Measurements from ENCODE around the gene TMTC4.
"Not testable (repeated sequence)": the region's sequence is repeated elsewhere in the genome, so short reads cannot be mapped to it uniquely, and the experiment has no call there.

Gene TMTC4

DNA sequence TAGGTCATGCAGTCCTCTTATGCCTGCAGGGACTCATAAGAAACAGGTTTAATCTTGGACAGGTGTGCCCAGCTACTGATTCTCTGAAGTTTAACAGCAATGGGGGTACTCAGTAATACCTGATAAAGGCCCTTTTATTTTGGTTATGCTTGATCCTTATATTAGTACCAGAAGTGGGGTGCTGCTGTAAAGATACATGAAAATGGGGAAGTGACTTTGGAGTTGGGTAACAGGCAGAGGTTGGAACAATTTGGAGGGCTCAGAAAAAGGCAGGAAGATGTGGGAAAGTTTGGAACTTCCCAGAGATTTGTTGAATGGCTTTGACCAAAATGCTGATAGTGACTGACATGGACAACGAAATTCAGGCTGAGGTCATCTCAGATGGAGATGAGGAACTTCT, 14.6 kb upstream of the TMTC4 start:
- Histone ChIP-seq H3K4me1 (ENCODE audit: control insufficient read depth, insufficient read depth, low read length) (no peaks in the 10 kb centered on the region), H3K9me3 (ENCODE audit: control insufficient read depth, low read length) (peaks cover 2% of the 10 kb centered on the region), H3K36me3 (ENCODE audit: control insufficient read depth, insufficient read depth, low read length) (no peaks in the 10 kb centered on the region), H3K27ac (ENCODE audit: insufficient read depth, low read depth, low read length, poor library complexity, severe bottlenecking) (no peak overlapping the region), H3K27me3 (ENCODE audit: control insufficient read depth, insufficient read depth, low read length, poor library complexity, severe bottlenecking) (no peaks in the 10 kb centered on the region), H3K4me3 (ENCODE audit: insufficient read depth, low read depth, low read length) (no peak overlapping the region)
- 88 to 96% methylated on average over 1 of the region's 1 CpG for WGBS, 2 experiments

DNA sequence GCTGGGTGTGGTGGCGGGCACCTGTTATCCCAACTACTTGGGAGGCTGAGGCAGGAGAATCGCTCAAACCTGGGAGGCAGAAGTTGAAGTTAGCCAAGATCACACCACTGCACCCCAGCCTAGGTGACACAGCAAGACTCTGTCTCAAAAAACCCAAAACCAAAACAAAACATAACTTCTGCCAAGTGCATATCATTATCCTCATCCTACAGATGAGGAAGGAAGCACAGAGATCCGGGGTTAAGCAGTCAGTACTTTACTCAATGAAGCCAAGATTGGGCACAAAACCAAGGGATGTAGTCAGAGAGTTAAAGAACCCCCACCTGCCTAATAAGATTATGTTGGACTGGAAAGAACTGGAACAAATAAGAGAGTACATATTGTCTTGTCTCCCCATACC, 5.5 kb upstream of the TMTC4 start:
- H3K4me3 ChIP-seq (ENCODE audit: insufficient read depth, low read depth, low read length), result no peak overlapping the region
- H3K27ac ChIP-seq (ENCODE audit: insufficient read depth, low read depth, low read length, poor library complexity, severe bottlenecking), result no peak overlapping the region
- 92 to 94% methylated on average over 3 of the region's 3 CpGs for WGBS, 2 experiments
- no peaks in the 10 kb centered on the region for H3K9me3 ChIP-seq (ENCODE audit: control insufficient read depth, low read length)
- no peaks in the 10 kb centered on the region for H3K36me3 ChIP-seq (ENCODE audit: control insufficient read depth, insufficient read depth, low read length)
- peaks cover 18% of the 10 kb centered on the region for H3K27me3 ChIP-seq (ENCODE audit: control insufficient read depth, insufficient read depth, low read length, poor library complexity, severe bottlenecking)
- H3K4me1 ChIP-seq (ENCODE audit: control insufficient read depth, insufficient read depth, low read length), result no peaks in the 10 kb centered on the region

DNA sequence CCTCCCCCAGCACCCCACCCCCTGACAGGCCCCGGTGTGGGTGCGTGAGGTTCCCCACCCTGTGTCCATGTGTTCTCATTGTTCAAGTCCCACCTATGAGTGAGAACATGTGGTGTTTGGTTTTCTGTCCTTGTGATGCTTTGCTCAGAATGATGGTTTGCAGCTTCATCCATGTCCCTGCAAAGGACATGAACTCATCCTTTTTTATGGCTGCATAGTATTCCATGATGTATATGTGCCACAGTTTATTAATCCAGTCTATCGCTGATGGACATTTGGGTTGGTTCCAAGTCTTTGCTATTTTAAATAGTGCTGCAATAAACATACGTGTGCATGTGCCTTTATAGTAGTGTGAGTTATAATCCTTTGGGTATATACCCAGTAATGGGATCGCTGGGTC, 2.5 kb upstream of the TMTC4 start:
- H3K9me3 ChIP-seq (ENCODE audit: control insufficient read depth, low read length); H3K4me3 ChIP-seq (ENCODE audit: insufficient read depth, low read depth, low read length); H3K36me3 ChIP-seq (ENCODE audit: control insufficient read depth, insufficient read depth, low read length); H3K27ac ChIP-seq (ENCODE audit: insufficient read depth, low read depth, low read length, poor library complexity, severe bottlenecking): not testable (repeated sequence)
- Histone ChIP-seq H3K4me1 (ENCODE audit: control insufficient read depth, insufficient read depth, low read length) (peaks cover 13% of the 10 kb centered on the region), H3K27me3 (ENCODE audit: control insufficient read depth, insufficient read depth, low read length, poor library complexity, severe bottlenecking) (peaks cover 18% of the 10 kb centered on the region)
- WGBS, 2 experiments, result 94% methylated on average over 4 to 5 of the region's 5 CpGs

DNA sequence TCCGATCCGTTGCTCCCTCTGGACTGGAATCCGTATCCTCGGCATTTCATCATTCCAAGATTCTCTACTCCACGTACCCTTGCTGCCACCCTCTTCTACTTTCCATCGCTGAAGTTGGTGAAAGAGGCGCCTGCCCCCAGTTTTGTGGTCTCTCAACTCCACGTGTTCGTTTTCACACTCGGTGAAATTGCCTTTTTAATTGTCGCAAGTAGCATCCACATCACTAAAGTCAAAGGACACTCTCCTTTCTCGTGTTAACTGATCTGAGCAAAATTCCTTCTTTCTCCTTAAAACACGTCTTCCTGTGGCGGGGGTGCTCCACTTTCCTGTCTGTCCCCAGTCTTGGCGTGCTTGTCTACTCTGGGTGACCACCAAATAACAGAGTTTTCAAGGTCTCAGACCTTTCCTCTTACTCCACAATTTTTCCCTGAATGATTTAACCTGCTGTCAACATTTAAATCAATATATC, 1.1 kb upstream of the TMTC4 start:
- Histone ChIP-seq H3K27ac (ENCODE audit: insufficient read depth, low read depth, low read length, poor library complexity, severe bottlenecking) (no peak overlapping the region), H3K4me1 (ENCODE audit: control insufficient read depth, insufficient read depth, low read length) (peaks cover 13% of the 10 kb centered on the region)
- 17 to 18% methylated on average over 15 of the region's 15 CpGs for whole genome bisulfite sequencing, 2 experiments

DNA sequence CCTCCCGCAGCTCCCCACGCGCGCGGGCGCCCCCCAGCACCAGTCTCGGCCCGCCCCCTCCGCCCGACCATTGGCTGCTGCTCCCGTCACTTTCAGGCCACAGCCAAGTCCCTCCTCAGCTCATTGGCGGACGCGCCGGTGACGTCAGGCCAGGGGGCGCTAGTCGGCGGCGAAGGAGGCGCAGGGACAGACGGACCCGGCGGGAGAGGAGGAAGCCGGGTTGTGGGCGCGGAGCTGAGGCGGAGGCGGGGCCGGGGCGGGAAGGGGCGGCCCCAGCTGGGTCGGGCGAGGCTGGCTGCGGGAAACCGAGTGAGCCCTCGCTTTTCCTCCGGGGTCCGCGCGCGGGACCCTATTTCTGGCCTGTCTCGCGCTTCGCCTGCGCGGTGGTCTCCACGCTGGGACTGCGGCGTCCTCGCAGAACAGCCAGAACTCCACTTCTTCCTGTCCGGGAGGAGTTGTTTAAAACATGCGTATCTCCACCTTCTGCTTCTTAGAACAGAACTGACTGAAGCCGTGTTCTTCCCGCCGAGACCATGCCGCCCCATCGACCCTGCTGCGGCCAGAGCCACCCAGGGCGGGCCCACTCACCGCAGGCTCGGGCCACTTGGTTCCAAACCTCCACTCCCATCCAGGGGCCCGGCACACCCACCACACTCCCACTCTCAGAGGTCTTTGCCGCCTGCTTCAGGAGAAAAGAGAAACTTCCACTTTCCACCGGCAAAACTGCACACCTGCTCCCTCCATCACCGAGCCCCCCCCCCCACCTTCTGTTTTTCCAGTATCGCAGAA, 471 bp upstream of the TMTC4 start:
- peak overlapping the region; percentile 72 for H3K27ac ChIP-seq (ENCODE audit: insufficient read depth, low read depth, low read length, poor library complexity, severe bottlenecking)
- peaks cover 13% of the 10 kb centered on the region for H3K4me1 ChIP-seq (ENCODE audit: control insufficient read depth, insufficient read depth, low read length)
- no peaks in the 10 kb centered on the region for H3K9me3 ChIP-seq (ENCODE audit: control insufficient read depth, low read length)
- no peaks in the 10 kb centered on the region for H3K36me3 ChIP-seq (ENCODE audit: control insufficient read depth, insufficient read depth, low read length)
- 0 to 1% methylated on average over 67 of the region's 67 CpGs for WGBS, 2 experiments
- peak overlapping the region; percentile 71 for H3K4me3 ChIP-seq (ENCODE audit: insufficient read depth, low read depth, low read length)
- H3K27me3 ChIP-seq (ENCODE audit: control insufficient read depth, insufficient read depth, low read length, poor library complexity, severe bottlenecking), result peaks cover 18% of the 10 kb centered on the region

More for the DNA sequence above, 1.1 kb upstream of the TMTC4 start:
- no peaks in the 10 kb centered on the region for H3K36me3 ChIP-seq (ENCODE audit: control insufficient read depth, insufficient read depth, low read length)
- H3K27me3 ChIP-seq (ENCODE audit: control insufficient read depth, insufficient read depth, low read length, poor library complexity, severe bottlenecking), result peaks cover 18% of the 10 kb centered on the region
- peak overlapping the region; percentile 71 for H3K4me3 ChIP-seq (ENCODE audit: insufficient read depth, low read depth, low read length)
- H3K9me3 ChIP-seq (ENCODE audit: control insufficient read depth, low read length), result no peaks in the 10 kb centered on the region

DNA sequence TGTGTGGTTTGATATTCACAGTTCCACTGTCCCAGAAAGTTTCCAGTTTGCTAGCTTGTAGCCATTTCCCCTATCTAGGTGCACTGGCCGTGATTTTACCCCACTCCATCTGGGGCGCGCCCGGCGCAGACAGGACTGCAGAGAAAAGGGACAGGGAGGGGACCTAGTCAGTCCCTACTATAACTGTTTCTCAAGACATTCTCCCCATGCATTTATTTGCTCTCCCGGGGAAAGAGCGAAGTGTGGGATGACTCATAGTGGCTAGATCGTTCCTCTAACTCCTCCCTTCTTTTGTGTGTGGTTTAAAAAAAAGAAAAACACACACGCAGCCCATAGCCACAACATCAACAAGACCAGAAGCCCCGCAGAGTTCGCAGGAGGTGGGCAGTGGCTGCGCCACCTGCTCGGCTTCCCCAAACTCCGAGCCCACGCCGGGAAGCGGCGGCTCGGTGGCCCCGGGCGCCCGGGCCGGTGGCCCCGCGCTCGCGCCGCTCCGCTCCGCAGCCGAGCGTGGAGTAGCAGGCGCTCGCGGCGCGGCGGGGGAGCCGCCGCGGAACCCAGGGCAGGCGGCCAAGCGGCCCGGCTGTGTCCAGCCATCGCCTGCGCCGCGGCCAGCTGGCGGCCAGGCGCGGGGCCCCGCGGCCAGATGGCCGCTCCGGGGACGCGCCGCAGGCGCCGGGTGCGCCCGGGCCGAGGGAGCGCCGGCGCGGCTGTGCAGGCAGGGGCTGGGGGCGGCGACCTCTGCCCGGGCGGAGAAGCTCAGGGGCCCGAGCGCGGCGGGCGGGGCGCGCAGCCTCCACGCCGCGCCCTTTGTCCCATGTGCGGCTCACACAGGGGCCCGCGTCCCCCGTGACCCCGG, 653 bp downstream of the TMTC4 start:
- H3K9me3 ChIP-seq (ENCODE audit: control insufficient read depth, low read length), result no peaks in the 10 kb centered on the region
- peak overlapping the region; percentile 72 for H3K27ac ChIP-seq (ENCODE audit: insufficient read depth, low read depth, low read length, poor library complexity, severe bottlenecking)
- WGBS, 2 experiments, result 1% methylated on average over 83 to 86 of the region's 86 CpGs
- peaks cover 13% of the 10 kb centered on the region for H3K4me1 ChIP-seq (ENCODE audit: control insufficient read depth, insufficient read depth, low read length)
- no peaks in the 10 kb centered on the region for H3K36me3 ChIP-seq (ENCODE audit: control insufficient read depth, insufficient read depth, low read length)
- peak overlapping the region; percentile 71 for H3K4me3 ChIP-seq (ENCODE audit: insufficient read depth, low read depth, low read length)
- H3K27me3 ChIP-seq (ENCODE audit: control insufficient read depth, insufficient read depth, low read length, poor library complexity, severe bottlenecking), result peaks cover 18% of the 10 kb centered on the region

DNA sequence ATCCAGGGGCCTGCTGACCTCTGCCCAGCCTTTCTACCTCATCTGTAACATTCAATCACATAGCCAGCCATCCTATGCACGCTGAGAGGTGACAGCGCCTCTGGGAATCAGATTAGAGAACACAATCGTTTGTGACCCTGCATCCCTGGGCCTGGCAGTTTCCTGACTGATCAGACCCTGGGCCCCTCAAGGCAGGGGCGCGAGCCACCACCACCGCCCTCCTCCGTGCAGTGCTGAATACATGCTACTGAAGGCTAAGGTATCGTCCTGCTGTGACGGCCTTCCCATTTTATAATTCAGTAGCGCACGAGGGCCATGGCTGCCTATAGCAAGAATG, 1.3 kb downstream of the TMTC4 start:
- Histone ChIP-seq H3K4me3 (ENCODE audit: insufficient read depth, low read depth, low read length) (peak overlapping the region; percentile 71), H3K9me3 (ENCODE audit: control insufficient read depth, low read length) (no peaks in the 10 kb centered on the region), H3K4me1 (ENCODE audit: control insufficient read depth, insufficient read depth, low read length) (peaks cover 13% of the 10 kb centered on the region), H3K36me3 (ENCODE audit: control insufficient read depth, insufficient read depth, low read length) (peaks cover 3% of the 10 kb centered on the region), H3K27ac (ENCODE audit: insufficient read depth, low read depth, low read length, poor library complexity, severe bottlenecking) (peak overlapping the region; percentile 55), H3K27me3 (ENCODE audit: control insufficient read depth, insufficient read depth, low read length, poor library complexity, severe bottlenecking) (peaks cover 18% of the 10 kb centered on the region)
- 7 to 8% methylated on average over 11 of the region's 11 CpGs for WGBS, 2 experiments

DNA sequence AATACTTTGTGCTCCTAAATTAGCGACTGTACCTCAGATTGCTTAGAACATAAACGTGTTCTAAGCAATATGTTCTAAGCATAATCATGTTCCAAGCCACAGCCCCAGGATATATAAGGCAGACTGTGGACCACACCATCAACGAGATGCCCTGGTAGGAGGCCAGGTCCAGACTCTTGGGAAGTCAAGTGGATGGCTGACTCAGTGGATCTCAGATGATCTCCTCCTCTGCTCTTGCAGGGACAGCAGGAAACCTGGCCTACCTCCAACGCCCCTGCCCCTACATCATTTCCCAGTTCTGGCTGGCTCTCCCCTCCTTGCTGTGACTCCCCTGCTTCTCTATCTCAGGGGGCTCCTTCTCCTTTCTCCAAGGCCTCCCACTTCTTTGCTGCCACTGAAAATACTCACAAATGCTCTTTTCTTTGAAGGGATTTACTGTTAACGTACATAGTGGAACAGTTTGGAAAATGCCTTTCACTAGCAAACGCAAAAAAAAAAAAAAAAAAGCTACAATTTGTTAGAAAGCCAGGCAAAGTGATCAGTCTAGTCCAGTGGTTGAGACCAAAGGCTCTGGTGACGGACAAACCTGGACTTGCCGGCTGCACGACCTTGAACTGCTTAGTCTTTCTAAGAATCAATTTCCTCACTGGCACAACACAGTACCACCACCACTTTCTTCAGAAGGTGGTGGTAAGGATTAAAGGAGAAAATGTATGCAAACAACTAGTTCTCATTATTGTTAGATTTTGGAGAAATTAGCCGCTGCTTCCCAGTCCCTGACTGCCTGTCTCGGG, 3.0 kb downstream of the TMTC4 start:
- no peak overlapping the region for H3K4me3 ChIP-seq (ENCODE audit: insufficient read depth, low read depth, low read length)
- 91 to 92% methylated on average over 11 of the region's 11 CpGs for WGBS, 2 experiments
- H3K4me1 ChIP-seq (ENCODE audit: control insufficient read depth, insufficient read depth, low read length), result peaks cover 13% of the 10 kb centered on the region
- peaks cover 15% of the 10 kb centered on the region for H3K27me3 ChIP-seq (ENCODE audit: control insufficient read depth, insufficient read depth, low read length, poor library complexity, severe bottlenecking)
- peaks cover 9% of the 10 kb centered on the region for H3K36me3 ChIP-seq (ENCODE audit: control insufficient read depth, insufficient read depth, low read length)
- H3K27ac ChIP-seq (ENCODE audit: insufficient read depth, low read depth, low read length, poor library complexity, severe bottlenecking), result no peak overlapping the region
- no peaks in the 10 kb centered on the region for H3K9me3 ChIP-seq (ENCODE audit: control insufficient read depth, low read length)

DNA sequence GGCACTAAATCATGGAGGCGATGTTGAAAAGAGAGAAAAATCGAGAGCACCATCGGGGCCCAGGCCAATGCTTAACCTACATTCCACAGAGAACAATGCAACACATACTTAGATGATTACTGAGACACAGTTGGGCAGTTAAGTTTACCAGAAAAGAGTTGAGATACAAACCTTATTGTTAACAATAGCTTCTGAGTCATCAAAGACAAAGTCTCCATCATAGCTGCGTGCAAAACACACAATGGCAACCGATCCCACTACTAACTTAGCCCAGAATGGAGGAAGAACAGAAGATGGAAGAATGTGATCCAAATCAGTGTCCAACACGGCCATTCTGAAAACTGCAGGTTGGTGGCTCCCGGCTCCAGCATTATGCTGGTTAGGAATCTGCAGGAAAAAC, 6.2 kb downstream of the TMTC4 start:
- Histone ChIP-seq H3K4me3 (ENCODE audit: insufficient read depth, low read depth, low read length) (no peak overlapping the region), H3K27me3 (ENCODE audit: control insufficient read depth, insufficient read depth, low read length, poor library complexity, severe bottlenecking) (no peaks in the 10 kb centered on the region), H3K9me3 (ENCODE audit: control insufficient read depth, low read length) (no peaks in the 10 kb centered on the region), H3K4me1 (ENCODE audit: control insufficient read depth, insufficient read depth, low read length) (peaks cover 9% of the 10 kb centered on the region), H3K27ac (ENCODE audit: insufficient read depth, low read depth, low read length, poor library complexity, severe bottlenecking) (no peak overlapping the region), H3K36me3 (ENCODE audit: control insufficient read depth, insufficient read depth, low read length) (peaks cover 33% of the 10 kb centered on the region)
- 93 to 96% methylated on average over 6 to 7 of the region's 7 CpGs for WGBS, 2 experiments

DNA sequence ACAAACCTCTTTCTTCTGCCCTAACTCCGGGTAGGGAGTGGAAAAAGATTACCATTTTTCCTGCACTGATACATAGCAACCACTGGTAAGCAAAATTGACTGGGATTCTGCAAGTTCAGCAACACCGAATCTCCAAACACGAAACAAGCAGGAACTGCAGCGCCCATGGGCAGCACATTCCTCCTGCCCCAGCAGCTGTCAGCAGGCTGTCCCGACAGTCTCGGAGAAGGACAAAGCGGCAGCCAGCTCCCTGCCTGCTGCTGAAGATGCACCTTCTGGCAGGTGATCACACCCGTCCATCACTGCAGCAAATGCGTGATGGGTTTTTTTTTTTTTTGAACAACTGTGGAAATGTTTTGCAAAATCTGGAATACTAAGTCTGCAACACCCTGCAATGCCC, 6.7 kb downstream of the TMTC4 start:
- Histone ChIP-seq H3K4me1 (ENCODE audit: control insufficient read depth, insufficient read depth, low read length) (peaks cover 7% of the 10 kb centered on the region), H3K27me3 (ENCODE audit: control insufficient read depth, insufficient read depth, low read length, poor library complexity, severe bottlenecking) (no peaks in the 10 kb centered on the region), H3K36me3 (ENCODE audit: control insufficient read depth, insufficient read depth, low read length) (peaks cover 35% of the 10 kb centered on the region), H3K27ac (ENCODE audit: insufficient read depth, low read depth, low read length, poor library complexity, severe bottlenecking) (no peak overlapping the region), H3K4me3 (ENCODE audit: insufficient read depth, low read depth, low read length) (no peak overlapping the region), H3K9me3 (ENCODE audit: control insufficient read depth, low read length) (no peaks in the 10 kb centered on the region)
- 95 to 96% methylated on average over 9 of the region's 9 CpGs for WGBS, 2 experiments

Data from ectodermal cell (in vitro differentiated cells).